Renal pelvis (tissue), 4 donors: Measurements from ENCODE around the gene JCHAIN. TPM values are rescaled to one million over a fixed set of nuclear protein-coding genes. Genes with fewer than 3 reads are reported as not detected.
"Not testable (repeated sequence)": the region's sequence is repeated elsewhere in the genome, so short reads cannot be mapped to it uniquely, and the experiment has no call there.

ENCODE experiments used
- DNase-seq: peaks from one replicate; pipeline ENCODE4 v3.0.0-alpha.2; 2013
- polyA plus RNA-seq, 3 donors: library from polyadenylated mRNA; unstranded; fragments of 120-200 nt; gene quantifications; one replicate each; pipeline ENCODE4 v1.2.1, GENCODE V29; 2013; ENCODE audit not compliant: insufficient read length in 3 of 3

Gene JCHAIN
- polyA plus RNA-seq, 3 donors: 0.31 to 1.1 (median 0.64) TPM

DNA sequence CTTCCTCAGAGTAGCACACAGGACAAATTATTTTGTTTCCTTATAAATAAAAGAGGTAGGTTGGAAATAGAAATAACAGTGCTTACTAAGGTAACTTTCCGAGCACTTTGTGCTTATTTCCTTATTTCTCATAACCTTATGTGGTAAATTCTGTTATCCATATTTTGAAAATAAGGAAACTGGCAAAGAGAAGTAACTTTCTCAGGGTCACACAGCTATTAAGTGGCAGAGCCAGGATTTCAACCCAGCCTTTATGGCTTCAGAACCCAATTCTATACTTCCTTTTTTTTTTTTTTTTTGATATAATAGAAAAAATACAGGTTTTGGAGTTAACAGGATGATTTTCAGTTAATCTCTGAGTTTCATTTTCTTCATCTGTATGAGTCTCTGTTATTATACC is 25.4 kb upstream of the JCHAIN start:
- DNase-seq: no peak

DNA sequence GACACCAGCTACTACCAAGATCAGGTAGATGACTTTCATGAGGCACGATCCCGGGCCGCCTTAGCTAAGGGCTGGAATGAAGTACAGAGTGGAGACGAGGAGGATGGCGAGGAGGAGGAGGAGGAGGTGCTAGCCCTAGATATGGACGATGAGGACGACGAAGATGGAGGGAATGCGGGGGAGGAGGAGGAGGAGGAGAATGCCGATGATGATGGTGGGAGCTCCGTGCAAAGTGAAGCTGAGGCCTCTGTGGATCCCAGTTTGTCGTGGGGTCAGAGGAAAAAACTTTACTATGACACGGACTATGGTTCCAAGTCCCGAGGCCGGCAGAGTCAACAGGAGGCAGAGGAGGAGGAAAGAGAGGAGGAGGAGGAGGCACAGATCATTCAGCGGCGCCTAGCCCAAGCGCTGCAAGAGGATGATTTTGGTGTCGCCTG is 22.5 kb upstream of the JCHAIN start:
- DNase-seq: no peak

DNA sequence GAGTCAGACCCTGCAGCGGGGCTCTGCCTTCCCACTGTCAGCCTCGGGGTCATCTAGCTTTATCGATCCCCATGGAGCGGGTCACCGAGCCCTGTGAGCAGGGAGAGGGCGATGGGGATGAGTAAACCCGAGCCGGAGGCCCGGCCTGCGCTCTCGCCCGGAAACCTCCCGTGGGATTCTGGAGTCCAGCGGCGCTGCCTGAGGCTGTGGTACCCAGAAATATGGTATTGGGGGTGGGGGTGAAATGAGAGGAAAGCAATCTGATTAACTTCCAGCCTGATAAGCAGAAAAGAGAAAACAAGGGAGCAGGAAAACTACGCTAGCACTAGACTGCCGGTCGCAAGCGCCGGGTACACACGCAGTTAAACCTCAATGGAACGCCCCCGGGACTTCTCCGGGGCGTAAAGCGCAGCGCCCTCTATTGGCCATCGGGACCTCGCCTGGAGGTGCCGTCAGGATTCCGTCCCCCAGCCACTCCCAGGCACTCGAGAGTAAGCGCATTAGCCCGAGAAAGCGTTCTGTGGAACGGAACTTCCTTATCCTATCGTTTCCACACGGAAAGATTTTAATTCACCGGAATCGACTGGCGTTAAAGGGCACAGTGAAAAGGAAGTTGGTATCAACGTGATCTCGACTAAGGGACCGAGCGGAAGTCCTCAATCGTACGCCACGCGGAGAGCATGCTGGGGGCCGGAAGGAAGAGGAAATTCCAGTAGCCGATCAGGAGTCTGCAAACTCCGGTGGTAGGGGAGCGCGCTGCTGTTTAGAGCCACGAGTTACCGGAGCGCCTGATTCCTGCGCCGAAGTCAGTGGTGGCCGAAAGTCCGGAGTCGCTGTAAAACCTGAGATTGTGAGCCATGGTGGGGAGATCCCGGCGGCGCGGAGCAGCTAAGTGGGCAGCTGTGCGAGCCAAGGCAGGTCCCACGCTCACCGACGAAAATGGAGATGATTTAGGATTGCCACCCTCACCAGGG is 21.8 kb upstream of the JCHAIN start, which contains the start of gene UTP3:
Gene UTP3 (plus strand): TSS at position 712 of the 974 bp plus-strand sequence. CDS start 146 bp downstream, at position 858.
- peak; percentile 99 for DNase-seq

DNA sequence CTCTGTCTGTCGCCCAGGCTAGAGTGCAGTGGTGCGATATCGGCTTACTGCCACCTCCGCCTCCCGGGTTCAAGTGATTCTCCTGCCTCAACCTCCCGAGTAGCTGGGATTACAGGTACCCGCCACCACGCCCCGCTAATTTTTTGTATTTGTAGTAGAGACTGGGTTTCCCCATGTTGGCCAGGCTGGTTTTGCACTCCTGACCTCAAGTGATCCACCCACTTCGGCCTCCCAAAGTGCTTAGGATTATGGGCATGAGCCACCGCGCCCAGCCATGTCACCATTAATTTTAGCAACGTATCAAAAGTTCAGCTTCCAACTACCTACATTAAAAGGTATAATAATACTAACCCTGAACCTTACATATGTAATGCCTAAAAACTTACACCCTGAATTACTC is 21.1 kb upstream of the JCHAIN start:
- DNase-seq: no peak

DNA sequence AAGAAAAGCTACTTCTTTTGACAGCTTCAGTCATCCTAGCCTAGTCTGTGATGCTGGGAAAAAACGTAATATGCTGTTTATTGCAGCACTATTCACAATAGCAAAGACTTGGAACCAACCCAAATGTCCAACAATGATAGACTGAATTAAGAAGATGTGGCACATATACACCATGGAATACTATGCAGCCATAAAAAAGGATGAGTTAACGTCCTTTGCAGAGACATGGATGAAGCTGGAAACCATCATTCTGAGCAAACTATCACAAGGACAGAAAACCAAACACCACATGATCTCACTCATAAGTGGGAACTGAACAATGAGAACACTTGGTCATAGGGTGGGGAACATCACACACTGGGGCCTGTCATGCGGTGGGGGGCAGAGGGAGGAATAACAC is 15.8 kb upstream of the JCHAIN start:
- DNase-seq: not testable (repeated sequence)

DNA sequence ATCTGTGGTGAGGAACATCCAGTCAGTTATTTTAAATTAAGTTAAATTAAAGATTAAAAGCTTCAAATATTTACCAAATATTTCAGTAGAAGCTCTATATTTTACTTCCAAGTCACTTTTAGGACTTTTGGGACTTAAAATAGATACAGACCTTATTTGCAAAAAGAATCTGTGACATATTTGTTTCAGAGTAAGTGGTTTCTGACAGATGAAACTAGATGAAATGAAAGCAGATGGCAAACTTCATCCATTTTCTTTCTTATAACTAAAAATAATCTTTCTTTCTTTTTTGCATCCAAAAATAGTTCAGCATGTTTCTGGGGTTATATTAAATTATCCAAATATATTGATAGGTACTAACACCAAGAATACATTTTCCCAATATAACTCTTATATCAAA is 15.4 kb upstream of the JCHAIN start:
- DNase-seq: peak; percentile 24

DNA sequence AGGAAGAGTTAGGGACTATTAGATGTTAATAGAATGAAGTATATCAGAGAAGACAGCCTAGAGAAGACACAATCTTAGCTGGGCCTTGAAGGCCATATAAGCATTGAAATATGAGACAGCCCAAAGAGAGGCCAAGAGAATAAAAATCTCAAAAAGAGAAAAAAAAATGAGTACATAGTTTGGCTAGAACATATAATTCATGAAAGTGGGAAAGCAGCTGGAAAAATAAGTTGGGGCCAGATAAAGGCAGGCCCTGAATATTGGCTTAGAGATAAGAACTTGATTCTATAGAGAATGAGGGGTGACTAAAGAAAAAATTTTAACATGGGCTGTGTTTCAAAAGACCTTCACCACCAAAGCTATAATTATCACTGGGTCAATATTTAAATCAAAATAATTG is 14.6 kb upstream of the JCHAIN start:
- DNase-seq: peak; percentile 61

DNA sequence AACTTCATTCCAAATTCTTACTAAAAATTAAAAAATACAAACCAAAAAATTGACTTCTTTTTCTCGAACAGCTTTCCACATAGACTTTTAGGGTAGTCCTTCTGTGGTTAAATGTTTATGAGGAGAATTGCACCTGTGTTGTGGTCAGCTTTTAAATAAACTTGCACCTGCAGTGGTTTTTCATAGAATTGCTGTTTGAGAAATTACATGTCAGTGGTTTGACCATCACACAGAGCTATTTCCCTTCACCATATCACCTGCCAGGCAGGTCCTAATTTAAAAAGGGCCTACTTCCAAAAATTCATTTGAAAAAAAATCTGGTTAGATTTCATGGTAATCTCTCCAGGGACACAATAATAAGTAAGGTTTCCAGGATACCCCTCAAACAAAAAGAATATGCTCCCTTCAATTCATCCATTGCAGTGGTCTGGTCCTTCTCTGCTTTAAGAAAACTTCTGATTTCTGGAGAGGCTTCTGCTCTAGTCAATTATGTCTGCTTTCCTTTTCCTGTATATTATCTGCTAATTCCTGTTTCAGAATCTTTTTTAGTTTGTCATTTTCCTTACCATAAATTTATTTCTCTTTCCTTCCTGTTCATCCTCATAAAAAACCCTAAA is 12.2 kb upstream of the JCHAIN start:
- no peak for DNase-seq

DNA sequence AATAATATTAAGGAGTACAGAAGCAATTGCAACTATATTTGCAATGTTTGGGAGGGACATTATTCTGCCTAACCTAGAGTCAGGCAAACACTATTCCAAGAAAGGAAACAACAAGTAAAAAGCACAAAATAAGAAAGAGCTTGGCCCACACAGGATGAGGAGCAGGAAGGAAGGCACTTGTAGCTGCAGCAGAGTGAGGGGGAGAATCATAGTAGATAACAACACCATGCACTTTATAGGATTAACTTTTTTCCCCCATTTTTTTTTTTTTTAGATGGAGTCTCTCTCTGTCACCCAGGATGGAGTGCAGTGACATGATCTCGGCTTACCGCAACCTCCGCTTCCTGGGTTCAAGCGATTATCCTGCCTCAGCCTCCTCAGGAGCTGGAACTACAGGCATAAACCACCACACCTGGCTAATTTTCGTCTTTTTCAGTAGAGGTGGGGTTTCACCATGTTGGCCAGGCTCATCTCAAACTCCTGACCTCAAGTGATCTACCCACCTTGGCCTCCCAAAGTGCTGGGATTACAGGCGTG is 10.3 kb upstream of the JCHAIN start:
- no peak for DNase-seq

DNA sequence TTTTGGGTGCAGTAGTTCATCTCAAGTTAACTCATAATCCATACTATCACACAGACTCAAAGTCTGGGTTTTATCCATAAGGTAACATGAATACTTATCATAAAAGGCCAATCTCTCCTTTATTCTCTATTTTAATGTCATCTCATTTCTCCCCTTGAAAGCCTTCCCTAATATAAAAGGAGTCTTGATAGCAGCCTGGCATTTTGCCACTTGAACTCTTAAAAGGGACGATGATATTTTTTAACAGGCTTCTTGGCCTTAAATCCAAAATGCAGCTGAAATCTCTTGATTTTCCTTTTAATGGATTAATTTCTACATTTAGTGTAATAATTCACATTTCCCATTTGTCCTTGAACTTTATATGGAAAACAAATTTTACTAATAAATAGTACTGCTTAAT is 8.4 kb upstream of the JCHAIN start:
- DNase-seq: no peak

DNA sequence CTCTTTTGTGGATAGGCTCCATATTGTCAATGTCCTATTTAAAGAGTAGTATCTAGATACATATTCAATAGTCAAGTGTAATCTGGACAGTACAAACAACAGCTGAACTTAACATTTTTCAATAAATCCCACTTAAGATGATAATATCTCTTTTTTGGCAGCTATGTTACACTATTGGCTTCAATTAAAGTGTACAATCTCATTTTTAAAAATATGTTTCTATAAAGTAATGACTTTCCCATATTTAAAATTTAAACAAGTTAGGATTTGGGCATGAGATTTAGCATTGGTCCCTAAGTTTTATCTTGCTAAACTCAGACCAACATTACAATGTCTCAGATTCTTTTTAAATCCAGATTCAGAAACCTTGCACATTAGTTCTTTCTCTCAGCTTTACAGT is 7.9 kb upstream of the JCHAIN start:
- no peak for DNase-seq

DNA sequence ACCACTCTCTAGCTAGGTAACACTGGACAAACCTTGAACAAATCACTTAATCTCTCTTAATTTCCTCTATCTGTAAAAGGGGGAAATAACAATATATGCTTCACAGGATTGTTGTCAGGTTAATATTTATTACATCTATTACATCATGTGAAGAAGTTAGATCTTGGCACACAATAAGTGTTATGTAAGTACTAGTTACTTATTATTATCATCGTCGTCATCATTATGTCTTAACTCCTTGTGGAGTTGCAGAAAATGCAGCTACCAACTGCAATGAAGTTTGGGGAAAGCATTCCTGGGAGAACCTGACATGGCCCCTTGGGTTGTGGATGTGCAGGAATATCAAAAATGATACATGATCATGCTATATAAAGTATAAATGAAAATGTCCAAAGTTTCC is 4.8 kb upstream of the JCHAIN start:
- no peak for DNase-seq

DNA sequence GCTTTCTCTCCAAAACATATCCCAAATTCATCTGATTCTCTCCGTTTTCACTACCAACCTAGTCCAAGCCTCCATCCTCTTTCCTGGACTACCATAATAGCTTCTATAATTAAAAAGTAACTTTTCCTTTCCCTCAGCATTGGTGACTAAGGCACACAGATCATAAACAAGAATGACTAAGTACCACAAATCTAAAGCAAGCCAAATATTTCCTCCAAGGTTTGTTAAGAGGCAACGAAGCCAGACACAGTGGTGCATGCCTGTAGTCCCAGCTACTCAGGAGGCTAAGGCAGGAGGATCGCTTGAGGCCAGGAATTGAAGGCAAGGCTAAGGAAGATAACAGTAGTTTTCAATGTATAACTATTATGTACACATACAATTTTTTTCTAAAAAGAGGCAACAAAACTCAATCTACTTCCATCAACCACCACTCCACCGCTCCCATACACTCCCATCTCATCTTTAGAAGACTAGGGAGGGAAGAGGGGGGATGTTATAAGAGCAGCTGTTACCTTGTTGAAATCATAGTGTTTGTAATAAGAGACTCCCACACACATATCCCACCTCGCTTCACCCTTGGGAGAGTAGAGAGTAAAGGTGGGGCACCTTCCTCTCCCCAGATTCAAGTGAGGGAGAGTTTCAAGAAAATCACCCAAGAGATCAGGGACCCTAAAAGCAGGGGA is 4.2 kb upstream of the JCHAIN start:
- no peak for DNase-seq

DNA sequence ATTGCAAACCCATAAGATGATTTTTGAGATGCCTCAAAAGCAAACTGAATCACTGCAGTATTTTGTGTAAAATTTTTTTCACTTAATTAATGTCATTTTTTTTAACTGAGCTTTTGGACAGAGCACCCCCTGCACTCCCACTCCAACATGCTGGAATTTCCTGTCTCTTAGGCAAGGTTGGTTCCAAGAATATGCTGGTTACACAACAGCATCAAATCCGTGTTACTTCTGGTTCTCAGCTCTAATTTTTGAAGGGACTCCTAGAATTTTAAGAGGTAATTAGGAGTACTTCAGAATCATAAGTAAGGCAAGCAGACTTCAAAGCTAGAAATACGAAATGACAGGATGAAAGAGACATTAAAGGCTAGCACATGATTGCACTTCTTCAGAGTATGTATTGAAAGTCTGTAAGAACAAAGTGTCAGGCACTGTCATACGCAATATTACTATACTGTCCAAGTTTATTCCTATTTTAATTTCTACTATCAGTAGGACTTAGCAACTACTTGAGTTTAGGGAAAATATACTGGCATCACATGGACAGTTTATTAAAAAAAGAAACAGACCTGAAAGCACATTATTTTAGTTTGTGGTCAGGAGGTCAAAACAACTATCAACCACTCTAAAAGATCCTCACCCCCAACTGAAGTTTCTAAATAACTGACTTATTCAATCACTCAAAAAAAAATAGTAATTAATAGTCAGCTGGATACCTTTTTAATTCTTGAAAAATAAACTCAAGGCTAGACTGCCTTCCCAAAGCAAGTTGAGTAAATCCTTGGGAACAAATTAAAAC is 1.6 kb upstream of the JCHAIN start:
- no peak for DNase-seq

DNA sequence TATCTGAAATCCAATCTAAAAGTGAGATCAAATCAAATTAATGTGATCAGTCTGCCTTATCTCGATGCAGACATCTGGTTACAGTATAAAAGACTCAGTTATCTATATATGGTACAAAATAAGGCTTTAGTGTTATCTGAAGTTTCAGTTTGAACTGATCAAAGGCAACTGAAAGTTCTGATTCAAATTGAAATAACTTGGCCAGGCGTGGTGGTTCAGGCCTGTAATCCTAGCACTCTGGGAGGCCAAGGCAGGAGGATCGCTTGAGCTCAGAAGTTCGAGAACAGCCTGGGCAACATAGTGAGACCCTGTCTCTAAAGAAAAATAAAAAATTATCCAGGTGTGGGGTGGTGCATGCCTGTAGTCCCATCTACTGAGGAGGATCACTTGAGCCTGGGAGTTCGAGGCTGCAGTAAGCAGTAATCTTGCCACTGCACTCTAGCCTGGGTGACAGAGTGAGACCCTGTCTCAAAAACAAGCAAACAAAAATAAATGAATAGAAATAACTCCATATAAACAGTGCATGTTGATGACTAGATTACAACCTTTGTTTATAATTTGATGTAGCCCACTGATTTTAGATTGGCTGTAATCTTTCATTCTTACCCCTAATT is 4.9 kb downstream of the JCHAIN start:
- not testable (repeated sequence) for DNase-seq

DNA sequence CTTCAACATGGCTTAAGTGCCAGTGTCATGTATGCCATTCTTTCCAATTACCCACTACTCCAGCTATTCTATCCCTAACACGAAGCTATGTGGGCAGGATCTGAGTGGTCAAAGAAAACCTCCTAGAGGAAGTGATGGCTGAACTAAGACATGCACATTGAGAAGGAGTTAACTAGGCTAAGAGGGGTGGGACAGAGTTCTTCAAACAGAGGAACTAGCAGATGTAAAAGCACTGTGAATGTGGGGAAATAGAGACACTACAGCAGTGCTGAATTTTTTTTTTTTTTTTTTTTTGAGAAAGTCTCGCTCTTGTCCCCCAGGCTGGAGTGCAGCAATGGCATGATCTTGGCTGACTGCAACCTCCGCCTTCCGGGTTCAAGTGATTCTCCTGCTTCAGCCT is 6.2 kb downstream of the JCHAIN start:
- DNase-seq: no peak

DNA sequence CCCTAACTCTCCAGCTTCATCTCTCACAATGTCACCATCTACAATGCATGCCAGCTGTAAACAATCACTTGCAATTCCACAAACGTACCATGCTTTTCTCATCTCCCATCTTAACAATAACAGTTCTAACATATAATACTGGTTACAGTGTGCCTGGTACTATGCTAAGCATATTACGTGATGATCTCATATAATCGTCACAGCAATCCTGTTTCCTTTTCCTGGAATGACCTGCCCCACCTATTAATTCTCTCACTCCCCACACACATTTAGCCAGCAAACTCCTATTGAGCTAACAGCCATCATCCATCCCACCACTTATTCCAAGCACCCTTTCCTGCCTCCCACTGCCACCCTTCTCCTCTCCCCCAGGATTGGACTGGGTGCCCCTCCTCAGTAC is 7.9 kb downstream of the JCHAIN start:
- no peak for DNase-seq

DNA sequence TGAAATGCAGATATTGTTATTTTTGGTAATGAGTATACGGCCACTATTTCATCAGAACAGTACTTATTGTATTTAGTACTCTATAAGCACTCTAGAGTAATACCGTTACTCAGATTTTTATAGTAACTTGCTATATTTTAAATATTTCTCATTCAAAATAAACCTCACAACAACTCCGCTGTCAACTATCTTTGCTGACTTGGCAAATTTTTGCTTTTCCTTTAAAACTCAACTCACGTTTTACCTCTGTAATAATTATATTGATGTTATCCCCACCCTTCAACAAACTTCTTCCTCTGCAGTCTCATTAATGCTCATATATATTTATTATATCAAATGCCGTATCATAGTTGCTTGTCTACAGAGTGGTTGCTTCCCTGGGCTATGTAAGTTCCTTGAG is 9.0 kb downstream of the JCHAIN start:
- DNase-seq: no peak

DNA sequence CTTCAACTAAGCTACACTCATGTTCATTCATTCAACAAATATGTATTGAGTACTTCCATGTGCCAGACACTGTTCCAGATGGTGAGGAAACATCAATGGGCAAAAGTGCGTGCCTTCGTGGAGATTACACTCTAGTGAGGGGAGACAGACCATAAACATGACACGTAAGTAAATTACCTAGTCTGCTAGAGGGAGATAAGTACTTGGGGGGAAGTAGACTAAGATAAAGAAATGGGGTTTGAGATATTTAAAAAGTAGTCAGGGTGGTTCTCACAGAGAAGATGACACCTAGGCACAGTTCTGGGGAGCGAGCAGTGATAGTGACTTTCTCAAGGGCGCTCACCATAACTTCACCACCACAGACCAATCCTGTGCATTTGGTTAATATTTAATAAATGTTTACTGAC is 11.7 kb downstream of the JCHAIN start:
- DNase-seq: no peak

DNA sequence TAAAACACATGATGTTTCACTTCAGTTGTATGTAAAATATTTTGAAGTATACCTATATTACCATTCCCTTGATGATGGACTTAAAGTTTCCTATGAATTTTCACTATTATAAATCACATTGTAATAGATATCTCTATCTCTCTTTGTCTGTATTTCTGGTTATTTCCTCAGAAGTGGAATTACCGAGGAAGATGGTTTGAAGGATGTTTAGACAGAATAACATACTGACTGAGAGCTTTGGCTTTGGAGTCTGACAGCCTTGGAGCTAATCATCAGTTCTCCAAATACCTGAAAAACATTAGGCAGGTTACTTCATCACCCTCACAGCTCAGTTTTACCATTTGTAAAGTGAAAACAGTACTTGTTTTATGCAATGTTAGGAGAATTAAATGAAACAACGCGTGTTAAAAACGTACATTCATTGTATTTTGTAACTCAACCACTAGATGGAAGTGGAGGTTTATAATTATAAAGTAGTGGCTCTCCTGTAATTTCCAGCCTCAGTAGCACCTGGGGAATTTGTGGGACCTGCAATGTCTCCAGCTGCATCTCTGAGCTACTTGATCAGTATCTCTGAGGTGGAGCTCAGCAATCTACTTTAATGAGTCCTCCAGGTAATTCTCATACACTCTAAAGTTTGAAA is 14.3 kb downstream of the JCHAIN start:
- DNase-seq: no peak
